Neural progenitor cell (in vitro differentiated cells): ENCODE results near the gene USP16.

Experiments used
- EZH2 ChIP-seq: fragments of 200-600 bp; sonication (generic); IDR thresholded peaks from 2 replicates; pipeline ENCODE4 v1.6.1; 2017; ENCODE audit warnings: antibody characterized with exemption, mild to moderate bottlenecking, moderate library complexity
- EZH2phosphoT487 ChIP-seq: fragments of 200-600 bp; sonication (generic); IDR thresholded peaks from 2 replicates; pipeline ENCODE4 v1.6.1; 2017; ENCODE audit warnings: antibody characterized with exemption
- TF ChIP-seq, protein P1 (sequence below): fragments of 200-600 bp; sonication (generic); IDR thresholded peaks from 2 replicates; pipeline ENCODE4 v1.5.1; 2017; ENCODE audit warnings: antibody characterized with exemption, mild to moderate bottlenecking

DNA sequence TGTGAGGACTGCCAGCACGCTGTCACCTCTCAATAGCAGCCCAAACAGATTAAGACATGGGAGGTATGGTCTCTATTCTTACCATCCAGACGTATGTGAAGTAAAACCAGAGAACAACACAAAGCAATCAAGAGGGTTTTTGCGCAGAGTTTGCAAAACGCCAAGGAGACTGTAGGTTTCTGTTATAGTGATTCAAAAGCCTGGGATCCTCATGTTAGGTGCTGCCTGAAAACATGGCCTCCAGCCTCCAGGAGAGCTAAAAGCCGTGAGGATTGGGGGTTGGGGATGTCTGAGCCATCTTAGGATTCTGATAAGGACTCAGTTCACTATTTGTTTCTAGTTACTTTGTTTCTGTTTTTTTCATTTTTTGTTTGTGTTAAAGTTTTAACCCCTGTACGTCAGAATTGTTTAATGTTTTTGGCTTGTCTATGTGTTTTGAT lies 53.2 kb downstream of the USP16 start:
- TF ChIP-seq, protein P1, sequence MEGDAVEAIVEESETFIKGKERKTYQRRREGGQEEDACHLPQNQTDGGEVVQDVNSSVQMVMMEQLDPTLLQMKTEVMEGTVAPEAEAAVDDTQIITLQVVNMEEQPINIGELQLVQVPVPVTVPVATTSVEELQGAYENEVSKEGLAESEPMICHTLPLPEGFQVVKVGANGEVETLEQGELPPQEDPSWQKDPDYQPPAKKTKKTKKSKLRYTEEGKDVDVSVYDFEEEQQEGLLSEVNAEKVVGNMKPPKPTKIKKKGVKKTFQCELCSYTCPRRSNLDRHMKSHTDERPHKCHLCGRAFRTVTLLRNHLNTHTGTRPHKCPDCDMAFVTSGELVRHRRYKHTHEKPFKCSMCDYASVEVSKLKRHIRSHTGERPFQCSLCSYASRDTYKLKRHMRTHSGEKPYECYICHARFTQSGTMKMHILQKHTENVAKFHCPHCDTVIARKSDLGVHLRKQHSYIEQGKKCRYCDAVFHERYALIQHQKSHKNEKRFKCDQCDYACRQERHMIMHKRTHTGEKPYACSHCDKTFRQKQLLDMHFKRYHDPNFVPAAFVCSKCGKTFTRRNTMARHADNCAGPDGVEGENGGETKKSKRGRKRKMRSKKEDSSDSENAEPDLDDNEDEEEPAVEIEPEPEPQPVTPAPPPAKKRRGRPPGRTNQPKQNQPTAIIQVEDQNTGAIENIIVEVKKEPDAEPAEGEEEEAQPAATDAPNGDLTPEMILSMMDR, result no peak
- TF ChIP-seq EZH2, result no peak
- no peak for TF ChIP-seq EZH2phosphoT487
